GM12874 (cell line): Measurements from ENCODE around the gene RTL3.

Experiments
- TF ChIP-seq, protein P1 (sequence below): IDR thresholded peaks from 2 replicates; pipeline ENCODE4 v1.5.1; 2011; ENCODE audit warnings: low read depth, mild to moderate bottlenecking, control low read depth, low read length, moderate library complexity; ENCODE audit not compliant: insufficient read depth

Gene RTL3

DNA sequence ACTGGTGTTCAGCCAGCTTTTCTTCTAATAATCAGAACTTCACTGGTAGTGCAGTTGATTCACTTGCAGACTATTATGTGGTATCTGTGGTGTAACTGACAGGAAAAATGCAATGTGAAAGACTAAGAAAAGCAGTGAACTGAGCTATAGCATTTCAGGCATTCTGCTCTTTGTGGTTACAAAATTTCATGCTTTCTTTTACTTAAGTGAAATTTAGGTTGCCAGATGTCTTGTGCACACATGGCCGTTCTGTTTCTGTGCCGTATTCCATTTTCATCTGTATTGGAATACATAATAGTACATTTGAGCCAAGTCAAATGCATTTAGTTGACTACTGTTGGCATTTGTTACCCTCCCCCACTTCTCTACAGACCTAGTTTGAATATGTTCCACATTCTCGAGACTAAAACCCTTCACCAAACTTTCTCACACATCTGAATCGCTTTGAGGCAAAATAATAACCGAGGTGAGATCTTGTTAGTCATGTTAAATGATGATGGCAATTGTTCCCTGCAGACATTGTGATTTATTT is 8.2 kb downstream of the RTL3 start:
- TF ChIP-seq, protein P1, sequence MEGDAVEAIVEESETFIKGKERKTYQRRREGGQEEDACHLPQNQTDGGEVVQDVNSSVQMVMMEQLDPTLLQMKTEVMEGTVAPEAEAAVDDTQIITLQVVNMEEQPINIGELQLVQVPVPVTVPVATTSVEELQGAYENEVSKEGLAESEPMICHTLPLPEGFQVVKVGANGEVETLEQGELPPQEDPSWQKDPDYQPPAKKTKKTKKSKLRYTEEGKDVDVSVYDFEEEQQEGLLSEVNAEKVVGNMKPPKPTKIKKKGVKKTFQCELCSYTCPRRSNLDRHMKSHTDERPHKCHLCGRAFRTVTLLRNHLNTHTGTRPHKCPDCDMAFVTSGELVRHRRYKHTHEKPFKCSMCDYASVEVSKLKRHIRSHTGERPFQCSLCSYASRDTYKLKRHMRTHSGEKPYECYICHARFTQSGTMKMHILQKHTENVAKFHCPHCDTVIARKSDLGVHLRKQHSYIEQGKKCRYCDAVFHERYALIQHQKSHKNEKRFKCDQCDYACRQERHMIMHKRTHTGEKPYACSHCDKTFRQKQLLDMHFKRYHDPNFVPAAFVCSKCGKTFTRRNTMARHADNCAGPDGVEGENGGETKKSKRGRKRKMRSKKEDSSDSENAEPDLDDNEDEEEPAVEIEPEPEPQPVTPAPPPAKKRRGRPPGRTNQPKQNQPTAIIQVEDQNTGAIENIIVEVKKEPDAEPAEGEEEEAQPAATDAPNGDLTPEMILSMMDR, result no peak

DNA sequence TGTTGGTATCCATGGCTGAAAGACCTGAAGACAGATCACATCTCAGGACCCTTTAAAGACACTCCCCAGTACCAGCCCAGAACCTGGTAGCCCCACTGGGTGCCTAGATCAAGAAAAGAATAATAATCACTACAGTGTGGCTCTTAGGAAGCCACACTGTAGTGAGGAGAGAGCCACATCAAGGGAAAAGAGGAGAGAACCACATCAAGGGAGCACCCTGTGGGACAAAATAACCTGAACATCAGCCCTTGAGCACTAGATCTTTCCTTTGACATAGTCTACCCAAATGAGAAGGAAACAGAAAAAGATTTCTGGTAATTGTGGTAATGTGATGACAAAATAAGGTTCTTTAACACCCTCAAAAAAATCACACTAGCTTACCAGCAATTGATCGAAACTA is 15.3 kb downstream of the RTL3 start:
- TF ChIP-seq, protein P1, result no peak

DNA sequence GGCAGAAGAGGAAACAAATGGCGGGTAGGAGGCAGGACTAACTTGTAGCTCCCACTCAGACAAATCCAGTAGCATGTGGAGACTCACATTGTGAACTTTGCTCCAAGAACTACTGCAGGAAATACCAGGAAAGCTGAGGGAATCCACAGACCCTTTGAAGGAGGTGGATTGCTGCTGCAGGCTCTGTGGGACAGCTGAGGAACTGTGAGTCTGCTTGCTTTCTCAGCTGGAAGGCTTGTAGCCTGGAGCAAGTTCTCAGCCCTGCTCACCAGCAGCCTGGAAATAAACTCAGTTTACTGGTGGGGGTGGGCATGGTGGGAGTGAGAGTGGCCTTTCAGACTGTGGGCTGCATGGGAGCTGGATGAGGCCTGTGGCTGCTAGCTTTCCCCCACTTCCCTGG is 16.0 kb downstream of the RTL3 start:
- TF ChIP-seq, protein P1, result no peak

DNA sequence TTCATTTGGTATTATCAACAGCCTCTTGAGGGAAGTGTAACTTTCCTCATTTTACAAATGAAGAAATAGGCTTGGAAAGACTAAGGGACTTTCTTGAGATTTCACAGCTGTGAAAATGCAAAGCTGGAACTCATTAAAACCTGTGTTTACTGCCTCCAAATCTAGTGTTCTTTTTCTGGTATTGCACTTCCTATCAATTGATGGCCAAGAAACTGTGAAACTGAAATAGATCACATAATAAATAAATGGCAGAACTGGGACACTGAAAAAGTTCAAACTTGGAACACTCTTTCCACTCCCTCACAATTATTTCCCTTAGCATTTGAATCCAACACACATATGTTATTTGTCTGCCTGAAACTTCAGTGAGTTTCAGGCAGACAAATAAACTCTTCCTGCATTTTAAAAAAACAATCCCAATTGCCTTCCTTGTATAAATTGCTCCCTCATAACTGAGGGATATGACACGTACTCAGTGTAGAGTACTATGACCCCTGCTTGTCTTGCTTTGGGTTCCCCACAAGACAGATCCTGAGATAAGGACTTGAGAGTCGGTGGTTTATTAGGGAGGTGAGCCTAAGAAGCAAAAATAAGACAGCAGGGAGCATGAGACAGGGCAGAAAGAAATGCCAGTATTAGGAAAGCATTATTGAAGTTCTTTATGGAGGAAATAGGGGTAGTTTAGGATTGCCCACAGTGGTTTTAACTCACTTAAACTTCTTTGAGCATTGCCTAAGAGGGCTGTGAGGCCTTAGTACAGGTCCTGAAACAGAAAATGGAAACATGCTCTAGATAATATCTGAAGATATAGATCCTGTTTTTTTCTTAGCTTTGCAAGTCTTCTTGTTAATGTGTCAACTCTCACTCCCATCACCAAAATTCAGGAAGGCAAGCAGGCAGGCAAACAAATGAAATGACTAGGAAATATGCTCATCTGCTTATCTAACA is 33.9 kb downstream of the RTL3 start:
- TF ChIP-seq, protein P1, result no peak

DNA sequence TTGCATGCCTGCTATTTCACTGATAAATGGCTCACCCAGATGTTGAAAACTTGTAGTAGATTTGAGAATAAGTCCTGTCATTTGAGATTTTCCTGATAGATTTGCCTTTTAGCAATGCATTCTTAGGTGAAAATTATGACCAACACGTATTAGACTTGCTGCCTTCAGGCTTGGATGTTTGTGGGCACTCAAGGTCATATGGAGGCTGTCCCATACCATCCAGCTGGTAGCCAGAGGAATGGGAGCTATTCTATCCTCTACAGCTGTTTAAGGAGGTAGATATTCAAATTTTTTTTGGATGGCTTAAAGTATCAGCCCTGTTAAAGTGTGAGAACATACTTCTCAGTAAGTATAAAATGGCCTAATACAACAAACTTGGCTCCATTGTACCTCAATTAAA is 34.7 kb downstream of the RTL3 start:
- TF ChIP-seq, protein P1, result no peak

DNA sequence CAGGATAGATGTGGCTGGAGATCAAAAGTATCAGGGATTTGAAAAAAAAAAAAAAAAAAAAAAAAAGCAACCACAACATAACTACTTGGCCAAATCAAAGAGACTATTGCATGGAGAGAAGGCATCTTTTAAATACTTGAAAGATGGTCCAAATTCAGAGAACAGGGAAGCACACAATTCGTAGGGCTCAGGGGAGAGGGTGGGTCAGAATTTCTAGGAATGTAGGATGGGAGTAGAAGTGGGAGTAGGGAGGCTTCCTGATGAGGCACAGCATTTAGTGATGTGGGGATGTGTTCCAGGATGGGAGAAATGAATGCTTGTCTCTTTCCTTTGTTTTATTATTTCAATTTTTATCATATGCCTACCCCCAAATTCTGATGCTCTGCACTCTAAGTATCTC is 36.3 kb downstream of the RTL3 start:
- TF ChIP-seq, protein P1, result no peak

DNA sequence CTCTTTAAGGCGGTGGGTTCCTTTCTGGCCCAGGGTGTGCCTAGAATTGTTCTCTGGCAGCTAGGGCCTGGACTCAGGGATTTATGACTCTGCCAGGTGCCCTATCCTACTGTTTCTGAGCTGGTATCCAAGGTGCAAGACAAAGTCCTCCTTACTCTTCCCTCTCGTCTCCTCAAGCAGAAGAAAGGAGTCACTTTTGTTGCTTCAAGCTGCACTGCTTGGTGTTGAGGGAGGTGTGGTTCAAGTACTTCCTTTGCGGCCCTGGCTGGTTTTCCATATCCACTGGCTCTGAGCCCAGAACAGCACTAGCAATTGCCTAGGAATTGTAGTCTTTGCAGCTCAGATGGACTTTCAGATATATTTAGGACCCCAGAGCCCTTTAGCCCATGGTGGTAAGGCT is 39.3 kb downstream of the RTL3 start:
- TF ChIP-seq, protein P1, result no peak
